NCI-H128 (cell line): Measurements from ENCODE around the gene SLAIN2.
"Not testable (repeated sequence)": the region's sequence is repeated elsewhere in the genome, so short reads cannot be mapped to it uniquely, and the experiment has no call there.

Experiments
- DNase-seq: peaks from one replicate; lab custom pipeline; 2025; ENCODE audit not compliant: unreplicated experiment; lab: John Stamatoyannopoulos, UW

SLAIN2 gene

GRCh38 chr4:48340965-48341775, at the start of gene SLAIN2:
Gene SLAIN2 (plus strand): TSS chr4:48341529. CDS start chr4:48341740, 211 bp downstream.
- DNase-seq, result peak; percentile 93

GRCh38 chr4:48292218-48292790, 49.0 kb upstream of the SLAIN2 start:
- DNase-seq, result not testable (repeated sequence)

- no peak for DNase-seq
Observed at GRCh38 chr4:48295116-48295515, 46.2 kb upstream of the SLAIN2 start.

GRCh38 chr4:48296365-48296764, 45.0 kb upstream of the SLAIN2 start:
- no peak for DNase-seq

GRCh38 chr4:48297256-48297846, 44.0 kb upstream of the SLAIN2 start:
- no peak for DNase-seq

- DNase-seq, result no peak
Observed at GRCh38 chr4:48299560-48299959, 41.8 kb upstream of the SLAIN2 start.

GRCh38 chr4:48300004-48300403, 41.3 kb upstream of the SLAIN2 start:
- DNase-seq, result no peak

GRCh38 chr4:48305508-48305907, 35.8 kb upstream of the SLAIN2 start:
- DNase-seq, result no peak

- no peak for DNase-seq
Observed at GRCh38 chr4:48307528-48307927, 33.8 kb upstream of the SLAIN2 start.

GRCh38 chr4:48308901-48309300, 32.4 kb upstream of the SLAIN2 start:
- no peak for DNase-seq

- no peak for DNase-seq
Observed at GRCh38 chr4:48311896-48312295, 29.4 kb upstream of the SLAIN2 start.

GRCh38 chr4:48314746-48315145, 26.6 kb upstream of the SLAIN2 start:
- not testable (repeated sequence) for DNase-seq

- no peak for DNase-seq
Observed at GRCh38 chr4:48315728-48316630, 25.4 kb upstream of the SLAIN2 start.

- DNase-seq, result no peak
Observed at GRCh38 chr4:48321312-48321711, 20.0 kb upstream of the SLAIN2 start.

GRCh38 chr4:48322063-48322462, 19.3 kb upstream of the SLAIN2 start:
- no peak for DNase-seq

GRCh38 chr4:48324281-48324680, 17.0 kb upstream of the SLAIN2 start:
- DNase-seq, result no peak

GRCh38 chr4:48329193-48329592, 12.1 kb upstream of the SLAIN2 start:
- no peak for DNase-seq

- DNase-seq, result no peak
Observed at GRCh38 chr4:48329976-48330375, 11.4 kb upstream of the SLAIN2 start.

GRCh38 chr4:48331577-48332330, 9.6 kb upstream of the SLAIN2 start:
- DNase-seq, result no peak

- no peak for DNase-seq
Observed at GRCh38 chr4:48332661-48333060, 8.7 kb upstream of the SLAIN2 start.
